Measurements from ENCODE around the gene FIBCD1.

Gene FIBCD1

DNA sequence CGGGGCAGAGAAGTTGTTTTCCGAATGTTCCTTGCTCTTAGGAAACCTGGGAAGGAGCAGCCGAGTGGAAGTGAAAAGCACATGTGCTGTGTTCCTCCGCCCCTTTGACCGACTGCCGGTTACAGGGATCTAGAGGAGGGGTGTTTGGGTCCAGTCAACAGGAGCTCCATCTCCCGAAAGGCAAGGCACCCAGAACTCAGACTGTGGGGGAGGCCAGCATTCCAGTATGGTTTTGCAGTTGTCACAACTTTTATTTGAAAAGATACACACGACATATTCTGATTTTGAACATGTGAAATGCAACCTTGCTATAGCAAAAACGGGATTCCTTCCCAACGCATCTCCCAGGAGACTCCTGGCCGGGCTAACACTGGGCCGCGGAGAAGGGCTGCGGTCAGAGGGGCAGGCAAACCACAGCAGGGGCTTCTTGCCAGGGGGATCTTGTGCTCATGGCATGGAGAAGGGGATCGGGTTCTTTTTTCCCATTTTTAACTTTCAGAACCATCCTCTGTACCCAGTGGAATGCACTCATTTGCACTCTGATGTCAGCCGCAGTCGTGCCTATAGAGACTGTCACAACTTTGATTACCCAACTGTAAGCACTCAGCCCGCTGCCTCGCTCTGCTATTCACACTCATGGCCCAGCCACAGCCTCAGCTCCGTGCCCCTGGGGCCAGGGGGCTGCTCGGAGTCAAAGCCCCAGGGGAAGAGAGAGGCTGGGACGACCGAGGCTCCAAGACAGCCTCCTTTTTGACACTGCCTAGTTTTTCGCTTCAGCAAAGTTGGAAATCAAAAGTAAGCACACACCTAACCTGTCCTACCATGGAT is 46.4 kb downstream of the FIBCD1 start:
- DNase-seq: no peak

DNA sequence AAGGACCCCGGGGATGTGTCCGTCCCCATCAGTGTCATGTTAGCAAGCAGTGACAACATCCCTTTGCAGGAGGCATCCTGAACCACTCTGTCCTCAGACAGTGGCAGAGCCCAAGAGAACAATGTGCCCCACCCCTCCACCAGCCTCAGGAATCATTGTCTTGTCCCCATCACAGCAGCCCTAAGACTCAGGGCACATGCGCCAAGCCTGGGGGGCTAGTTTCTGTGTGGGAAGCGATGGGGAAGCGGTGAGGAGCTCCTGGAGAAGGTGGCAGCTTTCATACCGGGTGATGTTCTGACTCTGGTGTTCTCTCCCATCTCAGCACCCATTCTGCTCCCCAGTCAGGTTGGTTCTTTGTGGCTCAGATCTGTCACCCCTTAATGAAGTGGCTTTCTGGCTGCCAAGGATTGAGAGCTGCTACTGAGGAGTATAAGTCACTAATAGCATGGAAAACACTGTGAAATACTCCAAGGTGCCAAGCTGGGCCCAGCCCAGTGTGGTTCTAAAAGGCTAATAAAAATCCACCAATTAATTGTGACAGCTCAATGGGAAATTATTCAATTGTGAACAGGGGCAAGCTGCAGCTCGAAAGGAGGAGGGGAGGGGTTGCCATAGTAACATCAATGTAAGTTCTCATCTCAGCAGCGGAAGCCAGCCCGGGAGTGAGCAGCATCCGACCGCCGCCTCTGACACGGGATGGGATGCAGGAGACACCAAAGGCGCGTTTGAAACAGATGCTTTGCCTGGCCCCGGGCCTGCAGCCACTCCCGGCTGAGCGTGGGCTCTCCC is 47.2 kb downstream of the FIBCD1 start:
- no peak for DNase-seq

DNA sequence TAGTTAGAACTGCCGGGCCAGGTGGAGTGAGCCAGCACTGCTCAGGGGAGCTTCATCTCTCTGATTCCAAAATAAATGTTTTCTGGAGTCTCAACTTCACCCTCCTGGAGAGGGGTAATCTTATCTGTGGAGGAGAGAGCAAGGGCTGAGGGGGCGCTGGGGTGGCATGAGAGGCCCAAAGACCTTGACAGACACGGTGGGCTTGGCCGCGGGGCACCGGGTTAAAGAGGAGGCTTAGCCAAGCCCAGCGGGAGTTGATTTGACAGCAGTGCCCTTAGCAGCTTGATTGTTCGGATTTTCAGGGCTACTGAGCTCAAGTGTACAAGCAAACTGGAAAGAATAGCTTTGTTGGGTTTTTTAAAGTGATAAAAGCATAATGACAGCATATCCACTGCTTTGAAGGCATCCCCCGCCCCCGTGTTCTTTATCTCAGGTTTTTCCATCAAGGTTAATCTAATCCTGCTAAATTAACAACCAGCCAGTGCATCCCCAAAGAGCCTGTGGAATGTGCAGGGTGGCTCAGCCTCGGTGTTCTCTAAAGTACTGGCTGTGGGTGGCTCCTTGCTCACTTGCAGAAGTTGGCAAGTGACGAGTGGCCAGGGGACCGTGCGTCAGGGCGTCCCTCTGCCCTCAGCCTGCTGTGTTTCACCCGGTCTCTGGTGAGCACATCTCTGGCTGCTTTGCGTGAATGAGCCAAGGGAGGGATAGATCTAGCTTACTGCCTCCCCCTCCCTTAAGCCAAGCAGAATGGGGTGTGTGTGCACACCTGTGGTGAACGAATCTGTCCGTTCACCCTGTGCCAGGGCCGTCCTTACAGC is 48.0 kb downstream of the FIBCD1 start:
- no peak for DNase-seq

DNA sequence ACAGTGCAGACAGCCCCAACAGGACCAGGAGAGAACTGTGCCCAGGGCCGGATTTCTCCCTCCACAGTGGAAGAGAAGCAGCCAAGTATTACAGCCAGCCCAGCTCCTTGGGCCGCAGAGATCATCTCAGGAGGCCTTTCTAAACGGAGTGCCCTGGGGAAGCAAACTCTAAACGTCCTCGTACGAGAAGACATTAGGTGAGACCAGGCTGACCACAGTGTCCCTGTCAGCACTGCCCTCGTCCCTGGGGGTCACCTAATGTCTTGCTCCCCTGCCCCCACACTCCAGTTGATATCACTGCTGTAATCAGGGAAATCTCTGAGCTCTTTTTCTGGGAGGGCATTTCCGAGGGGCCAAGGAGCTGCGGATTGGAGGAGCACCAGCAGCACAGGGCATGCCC is 48.9 kb downstream of the FIBCD1 start:
- no peak for DNase-seq

DNA sequence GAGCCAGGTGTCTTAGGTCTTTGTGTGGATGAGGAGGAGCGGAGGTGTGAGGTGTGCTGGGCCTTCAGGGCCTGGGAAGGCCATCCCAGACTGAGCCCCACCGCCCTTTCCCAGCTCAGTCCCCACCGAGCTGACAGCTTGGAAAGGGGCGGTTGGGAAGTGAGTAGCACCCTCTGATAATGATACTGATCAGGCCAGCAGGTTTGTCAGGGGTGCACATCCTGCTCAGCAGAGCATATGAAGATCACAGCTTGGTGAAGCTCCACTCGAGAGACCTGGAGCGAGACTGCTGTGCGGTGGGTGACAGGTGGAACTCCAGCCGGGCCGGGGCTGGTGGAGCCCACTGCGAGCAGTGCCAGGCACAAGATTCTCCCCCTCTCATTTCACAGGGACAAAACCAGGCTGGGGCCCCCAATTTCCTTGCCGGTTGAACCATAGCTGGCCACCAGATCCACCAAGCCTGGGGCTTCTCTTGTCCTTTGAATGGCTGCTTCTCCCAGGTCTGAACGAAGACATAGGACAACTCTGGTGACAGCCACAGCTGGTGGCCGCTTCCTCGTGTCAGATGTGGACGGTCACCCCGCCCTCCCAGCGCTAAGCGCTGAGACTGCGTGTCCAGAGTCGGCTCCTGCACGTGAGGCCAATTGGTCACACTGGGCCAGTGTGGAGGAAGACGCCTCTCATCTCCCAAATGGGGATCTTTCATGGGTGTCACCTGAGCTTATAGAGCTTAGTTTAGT is 50.7 kb downstream of the FIBCD1 start:
- DNase-seq: no peak

DNA sequence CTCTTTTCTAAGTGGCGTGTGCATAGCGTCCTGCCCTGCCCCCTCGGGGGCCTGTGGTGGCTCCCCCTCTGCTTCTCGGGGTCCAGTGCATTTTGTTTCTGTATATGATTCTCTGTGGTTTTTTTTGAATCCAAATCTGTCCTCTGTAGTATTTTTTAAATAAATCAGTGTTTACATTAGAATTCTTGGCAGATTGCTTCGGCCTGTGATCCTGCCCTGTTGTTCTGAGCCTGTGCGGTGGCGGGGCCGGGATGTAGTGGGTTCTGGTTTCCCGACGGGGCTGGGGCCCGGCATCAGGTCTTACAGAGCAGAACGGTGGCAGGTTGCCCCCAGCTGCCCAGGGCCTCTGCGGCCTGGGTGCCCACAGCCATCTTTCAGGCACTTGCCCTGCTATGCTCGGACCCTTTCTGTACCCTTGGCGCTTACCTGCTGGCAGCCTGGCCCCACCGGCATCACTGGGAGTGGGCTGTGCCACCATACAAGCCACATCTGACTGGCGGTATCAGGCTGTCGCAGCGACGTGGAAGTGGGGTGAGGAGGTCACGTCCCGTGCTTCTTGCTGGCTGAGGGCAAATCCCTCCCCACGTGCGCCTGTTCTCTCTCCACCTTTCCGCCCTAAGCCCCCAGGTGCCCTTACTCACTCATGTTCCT is 51.4 kb downstream of the FIBCD1 start:
- DNase-seq: no peak

DNA sequence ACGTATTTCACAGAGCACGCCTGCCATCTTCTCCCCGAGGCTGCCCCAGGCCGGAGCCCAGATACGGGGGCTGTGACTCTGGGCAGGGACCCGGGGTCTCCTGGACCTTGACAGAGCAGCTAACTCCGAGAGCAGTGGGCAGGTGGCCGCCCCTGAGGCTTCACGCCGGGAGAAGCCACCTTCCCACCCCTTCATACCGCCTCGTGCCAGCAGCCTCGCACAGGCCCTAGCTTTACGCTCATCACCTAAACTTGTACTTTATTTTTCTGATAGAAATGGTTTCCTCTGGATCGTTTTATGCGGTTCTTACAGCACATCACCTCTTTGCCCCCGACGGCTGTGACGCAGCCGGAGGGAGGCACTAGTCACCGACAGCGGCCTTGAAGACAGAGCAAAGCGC is 52.1 kb downstream of the FIBCD1 start:
- DNase-seq: no peak

DNA sequence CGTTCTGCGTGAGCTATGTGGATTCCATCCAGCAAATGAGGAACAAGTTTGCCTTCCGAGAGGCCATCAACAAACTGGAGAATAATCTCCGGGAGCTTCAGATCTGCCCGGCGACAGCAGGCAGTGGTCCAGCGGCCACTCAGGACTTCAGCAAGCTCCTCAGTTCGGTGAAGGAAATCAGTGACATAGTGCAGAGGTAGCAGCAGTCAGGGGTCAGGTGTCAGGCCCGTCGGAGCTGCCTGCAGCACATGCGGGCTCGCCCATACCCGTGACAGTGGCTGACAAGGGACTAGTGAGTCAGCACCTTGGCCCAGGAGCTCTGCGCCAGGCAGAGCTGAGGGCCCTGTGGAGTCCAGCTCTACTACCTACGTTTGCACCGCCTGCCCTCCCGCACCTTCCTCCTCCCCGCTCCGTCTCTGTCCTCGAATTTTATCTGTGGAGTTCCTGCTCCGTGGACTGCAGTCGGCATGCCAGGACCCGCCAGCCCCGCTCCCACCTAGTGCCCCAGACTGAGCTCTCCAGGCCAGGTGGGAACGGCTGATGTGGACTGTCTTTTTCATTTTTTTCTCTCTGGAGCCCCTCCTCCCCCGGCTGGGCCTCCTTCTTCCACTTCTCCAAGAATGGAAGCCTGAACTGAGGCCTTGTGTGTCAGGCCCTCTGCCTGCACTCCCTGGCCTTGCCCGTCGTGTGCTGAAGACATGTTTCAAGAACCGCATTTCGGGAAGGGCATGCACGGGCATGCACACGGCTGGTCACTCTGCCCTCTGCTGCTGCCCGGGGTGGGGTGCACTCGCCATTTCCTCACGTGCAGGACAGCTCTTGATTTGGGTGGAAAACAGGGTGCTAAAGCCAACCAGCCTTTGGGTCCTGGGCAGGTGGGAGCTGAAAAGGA is 53.3 kb downstream of the FIBCD1 start:
- DNase-seq: no peak

DNA sequence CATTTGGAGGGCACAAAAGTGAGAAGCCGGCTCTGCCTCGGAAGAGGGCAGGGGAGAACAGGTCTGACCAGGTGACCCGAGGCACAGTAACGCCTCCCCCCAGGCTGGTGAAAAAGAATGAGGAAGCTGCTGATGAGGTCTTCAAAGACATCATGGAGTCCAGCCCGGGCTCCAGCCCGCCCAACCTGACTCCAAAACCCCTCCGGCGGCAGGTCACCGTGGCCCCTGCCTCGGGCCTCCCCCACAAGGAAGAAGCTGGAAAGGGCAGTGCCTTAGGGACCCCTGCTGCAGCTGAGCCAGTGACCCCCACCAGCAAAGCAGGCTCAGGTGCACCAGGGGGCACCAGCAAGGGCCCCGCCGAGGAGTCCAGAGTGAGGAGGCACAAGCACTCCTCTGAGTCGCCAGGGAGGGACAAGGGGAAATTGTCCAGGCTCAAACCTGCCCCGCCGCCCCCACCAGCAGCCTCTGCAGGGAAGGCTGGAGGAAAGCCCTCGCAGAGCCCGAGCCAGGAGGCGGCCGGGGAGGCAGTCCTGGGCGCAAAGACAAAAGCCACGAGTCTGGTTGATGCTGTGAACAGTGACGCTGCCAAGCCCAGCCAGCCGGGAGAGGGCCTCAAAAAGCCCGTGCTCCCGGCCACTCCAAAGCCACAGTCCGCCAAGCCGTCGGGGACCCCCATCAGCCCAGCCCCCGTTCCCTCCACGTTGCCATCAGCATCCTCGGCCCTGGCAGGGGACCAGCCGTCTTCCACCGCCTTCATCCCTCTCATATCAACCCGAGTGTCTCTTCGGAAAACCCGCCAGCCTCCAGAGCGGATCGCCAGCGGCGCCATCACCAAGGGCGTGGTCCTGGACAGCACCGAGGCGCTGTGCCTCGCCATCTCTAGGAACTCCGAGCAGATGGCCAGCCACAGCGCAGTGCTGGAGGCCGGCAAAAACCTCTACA is 54.2 kb downstream of the FIBCD1 start:
- no peak for DNase-seq

DNA sequence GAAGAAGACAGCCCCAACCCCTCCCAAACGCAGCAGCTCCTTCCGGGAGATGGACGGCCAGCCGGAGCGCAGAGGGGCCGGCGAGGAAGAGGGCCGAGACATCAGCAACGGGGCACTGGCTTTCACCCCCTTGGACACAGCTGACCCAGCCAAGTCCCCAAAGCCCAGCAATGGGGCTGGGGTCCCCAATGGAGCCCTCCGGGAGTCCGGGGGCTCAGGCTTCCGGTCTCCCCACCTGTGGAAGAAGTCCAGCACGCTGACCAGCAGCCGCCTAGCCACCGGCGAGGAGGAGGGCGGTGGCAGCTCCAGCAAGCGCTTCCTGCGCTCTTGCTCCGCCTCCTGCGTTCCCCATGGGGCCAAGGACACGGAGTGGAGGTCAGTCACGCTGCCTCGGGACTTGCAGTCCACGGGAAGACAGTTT is 54.9 kb downstream of the FIBCD1 start:
- DNase-seq: no peak

DNA sequence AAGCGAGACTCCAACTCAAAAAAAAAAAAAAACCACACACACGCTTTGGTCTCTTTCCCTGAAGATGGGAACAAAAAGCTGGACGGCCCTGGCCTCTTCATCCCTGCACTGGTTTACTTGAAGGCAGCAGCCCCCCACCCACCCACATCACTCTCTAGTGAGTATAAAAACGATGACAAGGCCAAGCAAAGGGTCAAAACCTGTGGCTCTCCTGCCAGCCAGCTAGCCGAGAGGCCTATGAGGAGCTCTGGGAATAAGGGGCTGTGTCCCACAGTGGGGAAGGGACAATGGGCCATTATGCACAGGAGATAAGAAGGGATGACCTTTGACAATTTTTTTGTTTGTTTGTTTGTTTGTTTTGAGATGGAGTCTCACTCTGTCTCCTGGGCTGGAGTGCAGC is 55.6 kb downstream of the FIBCD1 start:
- no peak for DNase-seq

DNA sequence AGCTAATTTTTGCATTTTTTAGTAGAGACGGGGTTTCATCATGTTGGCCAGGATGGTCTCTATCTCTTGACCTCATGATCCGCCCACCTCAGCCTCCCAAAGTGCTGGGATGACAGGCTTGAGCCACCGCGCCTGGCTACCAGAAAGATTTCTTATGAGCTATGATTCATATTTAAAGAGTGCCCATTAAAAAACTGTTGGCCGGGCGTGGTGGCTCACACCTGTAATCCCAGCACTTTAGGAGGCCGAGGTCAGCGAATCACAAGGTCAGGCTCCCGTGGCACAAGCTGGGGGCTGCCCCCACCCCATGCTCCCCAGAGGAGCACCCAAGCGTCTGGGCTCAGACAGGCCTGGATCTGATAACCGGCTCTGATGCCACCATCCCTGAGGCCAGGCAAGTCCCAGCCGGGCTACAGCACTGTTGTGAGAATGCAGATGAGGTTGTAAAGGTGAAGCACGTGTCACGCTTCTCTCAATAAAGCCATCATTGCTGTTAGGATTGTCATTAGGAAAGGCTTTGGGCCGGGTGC is 56.3 kb downstream of the FIBCD1 start:
- DNase-seq: no peak

DNA sequence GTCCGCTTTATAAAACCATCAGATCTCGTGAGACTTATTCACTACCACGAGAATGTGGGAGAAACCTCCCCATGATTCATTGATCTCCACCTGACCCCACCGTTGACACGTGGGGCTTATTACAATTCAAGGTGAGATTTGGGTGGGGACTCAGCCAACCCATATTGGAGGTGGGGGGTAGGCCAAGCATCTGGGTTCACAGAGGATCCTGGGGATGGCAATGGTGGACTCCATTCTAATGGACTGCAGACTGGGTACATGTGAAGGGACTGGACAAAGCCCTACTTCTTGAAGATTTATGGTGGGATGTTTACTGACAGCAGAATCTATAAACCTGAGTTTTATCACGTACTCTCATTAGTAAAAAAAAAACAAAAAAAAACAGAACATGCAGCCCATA is 57.5 kb downstream of the FIBCD1 start:
- DNase-seq: no peak

DNA sequence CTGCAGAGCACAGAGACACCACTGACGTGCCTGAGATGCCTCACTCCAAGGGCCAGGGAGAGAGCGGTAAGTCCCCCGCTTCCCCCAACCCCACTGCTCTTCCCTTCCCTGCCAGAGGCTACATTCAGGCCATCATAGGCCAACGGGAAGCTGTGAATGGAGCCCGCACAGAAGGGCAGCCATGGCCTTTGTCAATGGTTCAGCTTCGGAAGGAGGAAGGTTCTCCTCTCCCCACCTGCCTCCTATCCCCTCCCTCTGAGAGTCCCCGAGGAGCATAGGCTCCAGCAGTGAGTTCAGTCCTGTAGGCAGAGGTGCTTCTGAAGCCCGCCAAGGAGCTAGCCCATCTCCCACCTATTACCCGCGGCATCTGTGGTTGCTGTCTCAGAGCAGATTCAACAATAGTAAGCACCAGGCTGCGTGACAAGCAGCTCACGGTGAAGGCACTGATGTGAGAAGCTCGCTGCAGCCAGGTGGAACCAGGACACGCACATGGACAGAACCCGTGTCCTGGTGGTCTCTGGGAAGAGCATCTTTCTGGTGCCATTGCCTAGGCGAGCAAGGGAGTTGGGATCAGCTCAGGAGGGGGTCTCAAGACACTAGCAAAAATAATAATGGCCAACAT is 58.3 kb downstream of the FIBCD1 start:
- DNase-seq: no peak

DNA sequence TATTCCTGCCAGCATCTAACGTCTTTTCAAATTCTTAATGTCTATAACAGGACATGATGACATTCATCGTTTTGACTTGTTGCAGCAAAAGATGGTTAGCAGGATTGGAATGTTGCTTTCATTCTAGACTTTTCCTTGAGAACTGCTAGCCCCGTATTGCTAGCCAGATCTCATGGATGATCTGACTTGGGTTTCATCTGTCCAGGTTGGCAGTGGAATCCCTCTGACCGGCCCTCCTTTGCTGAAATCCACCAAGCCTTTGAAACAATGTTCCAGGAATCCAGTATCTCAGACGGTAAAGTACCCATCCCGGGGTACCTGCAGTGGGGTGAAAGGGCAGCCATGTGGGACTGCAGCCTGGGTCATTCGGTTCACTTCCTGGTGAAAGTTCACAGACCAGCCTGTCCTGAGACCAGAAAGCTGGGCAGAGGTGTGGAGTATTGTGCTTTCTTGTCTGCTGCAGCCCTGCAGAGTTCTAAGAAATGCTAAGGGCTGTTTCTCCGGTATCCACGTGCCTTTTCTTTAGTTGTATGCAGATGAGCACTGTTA is 59.1 kb downstream of the FIBCD1 start:
- DNase-seq: no peak

DNA sequence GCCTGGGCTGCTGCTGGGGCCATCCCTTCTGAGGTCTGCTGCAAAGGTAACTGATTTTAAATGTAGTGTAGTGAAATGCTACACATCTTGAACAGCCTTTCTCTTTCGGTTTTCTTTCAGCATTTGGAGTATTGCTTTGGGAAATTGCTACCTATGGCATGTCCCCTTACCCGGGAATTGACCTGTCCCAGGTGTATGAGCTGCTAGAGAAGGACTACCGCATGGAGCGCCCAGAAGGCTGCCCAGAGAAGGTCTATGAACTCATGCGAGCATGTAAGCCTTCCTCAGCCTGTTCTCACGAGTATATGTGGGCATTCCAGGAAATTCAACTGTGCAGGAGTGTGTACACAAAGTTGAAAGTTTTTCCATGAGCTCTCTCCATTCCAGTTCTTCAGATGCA is 60.8 kb downstream of the FIBCD1 start:
- no peak for DNase-seq

DNA sequence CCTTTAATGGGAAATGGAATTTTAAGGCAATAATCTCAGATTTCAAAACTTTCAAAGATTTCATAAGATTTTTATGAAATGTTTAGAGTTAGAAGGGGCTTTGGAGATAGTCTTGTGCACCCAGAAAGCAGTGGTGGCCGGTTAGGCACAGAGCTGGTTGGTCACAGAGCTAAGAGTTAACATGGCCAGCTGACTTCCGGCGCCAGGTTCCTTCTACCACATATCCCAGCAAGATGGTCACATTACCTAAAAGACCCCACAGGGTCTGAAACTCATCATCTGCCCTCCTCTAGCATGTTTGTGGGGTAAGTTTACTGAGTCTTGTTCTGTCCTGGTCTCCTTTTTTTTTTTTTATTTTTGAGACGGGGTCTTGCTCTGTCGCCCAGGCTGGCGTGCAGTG is 61.7 kb downstream of the FIBCD1 start:
- no peak for DNase-seq

DNA sequence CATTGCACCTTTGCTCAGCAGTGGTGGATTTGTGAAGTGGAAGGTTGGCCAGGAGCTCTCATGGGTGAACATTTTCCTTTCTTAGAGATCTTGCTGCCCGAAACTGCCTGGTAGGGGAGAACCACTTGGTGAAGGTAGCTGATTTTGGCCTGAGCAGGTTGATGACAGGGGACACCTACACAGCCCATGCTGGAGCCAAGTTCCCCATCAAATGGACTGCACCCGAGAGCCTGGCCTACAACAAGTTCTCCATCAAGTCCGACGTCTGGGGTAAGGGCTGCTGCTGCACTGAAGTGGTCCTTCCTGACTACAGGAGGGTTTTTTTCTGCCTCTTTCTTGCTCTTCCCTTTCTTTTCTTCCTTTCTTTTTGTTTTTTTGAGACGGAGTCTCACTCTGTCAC is 64.3 kb downstream of the FIBCD1 start:
- no peak for DNase-seq

DNA sequence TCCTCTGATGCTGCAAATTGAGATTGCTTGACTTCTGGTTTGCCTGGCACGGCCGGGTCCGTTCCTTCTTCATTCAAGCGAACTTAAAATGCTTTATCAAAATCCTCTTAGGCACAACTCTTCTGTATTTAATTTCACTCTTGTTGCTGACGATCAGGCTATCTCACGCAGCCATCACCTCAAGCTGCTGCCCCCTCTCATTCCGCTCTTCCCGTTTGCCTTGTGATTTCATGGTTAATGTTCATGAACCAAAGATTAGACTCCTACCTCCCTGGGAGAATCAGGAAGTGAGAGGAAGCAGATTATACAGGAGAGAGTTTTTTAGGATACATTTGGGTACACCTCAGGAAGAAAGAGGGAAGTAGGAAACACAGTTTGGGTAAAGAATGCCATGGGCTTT is 65.1 kb downstream of the FIBCD1 start:
- DNase-seq: no peak

Measured in femur (tissue), 1 donor.